Caco-2 (cell line): ENCODE measurements around the gene CALM1. TPM values are rescaled to one million over a fixed set of nuclear protein-coding genes. Genes with fewer than 3 reads are reported as not detected.

ENCODE experiments used
- BruUV-seq: library from RNA; stranded (reverse); fragments of 400-500 nt; replicated peaks from 2 replicates; lab custom pipeline; 2021; lab: Mats Ljungman, UMichigan
- CTCF ChIA-PET: fragments of 300-600 bp; sonication (Branson Sonifier 250); formaldehyde crosslinking; loops from one replicate; lab custom pipeline; 2022; ENCODE audit warnings: antibody characterized with exemption; lab: Charles Lee
- POLR2A ChIA-PET: fragments of 300-600 bp; sonication (Branson Sonifier 250); formaldehyde crosslinking; loops from one replicate; lab custom pipeline; 2022; ENCODE audit warnings: antibody characterized with exemption; lab: Charles Lee
- DNase-seq, 2 experiments: peaks; one replicate each; pipeline versions ENCODE4 v3.0.0 to v3.0.0-alpha.2; 2020 to 2022
- H3K27me3 ChIP-seq: replicated peaks from 2 replicates; pipeline ENCODE4 v1.6.0; 2011; ENCODE audit warnings: low read length; ENCODE audit not compliant: control insufficient read depth, insufficient read depth
- H3K36me3 ChIP-seq: 2 replicates; pipeline ENCODE4 v1.5.1; 2011; ENCODE audit warnings: low read length; ENCODE audit not compliant: control insufficient read depth, insufficient read depth
- H3K4me1 ChIP-seq: fragments of 250-450 bp; sonication (Bioruptor Pico); 2 replicates; pipeline ENCODE4 v1.5.1; 2020; ENCODE audit warnings: mild to moderate bottlenecking
- H3K4me3 ChIP-seq: 2 replicates; pipeline ENCODE4 v1.5.1; 2011; ENCODE audit warnings: low read depth, mild to moderate bottlenecking, control low read depth, low read length
- H3K9me3 ChIP-seq: fragments of 250-450 bp; sonication (Bioruptor Pico); 2 replicates; pipeline ENCODE4 v1.5.1; 2020; ENCODE audit warnings: mild to moderate bottlenecking, moderate library complexity
- H3K27ac Mint-ChIP-seq: one replicate; pipeline ENCODE4 v1.8.0; 2022; ENCODE audit warnings: mixed read lengths; ENCODE audit not compliant: unreplicated experiment
- H3K27me3 Mint-ChIP-seq: one replicate; pipeline ENCODE4 v1.8.0; 2022; ENCODE audit warnings: mixed read lengths; ENCODE audit not compliant: insufficient read depth, unreplicated experiment
- H3K36me3 Mint-ChIP-seq: one replicate; pipeline ENCODE4 v1.8.0; 2022; ENCODE audit warnings: mild to moderate bottlenecking, mixed read lengths; ENCODE audit not compliant: insufficient read depth, unreplicated experiment
- H3K4me1 Mint-ChIP-seq: one replicate; pipeline ENCODE4 v1.8.0; 2022; ENCODE audit warnings: low read depth, mixed read lengths; ENCODE audit not compliant: unreplicated experiment
- H3K4me3 Mint-ChIP-seq: one replicate; pipeline ENCODE4 v1.8.0; 2022; ENCODE audit warnings: mild to moderate bottlenecking, moderate library complexity, mixed read lengths; ENCODE audit not compliant: unreplicated experiment
- H3K9me3 Mint-ChIP-seq: one replicate; pipeline ENCODE4 v1.8.0; 2022; ENCODE audit warnings: mixed read lengths; ENCODE audit not compliant: unreplicated experiment
- CTCF ChIP-seq, 2 experiments: fragments of 200-600 bp in 1 of 2; IDR thresholded peaks; 1 replicate in 1 of 2; 2 replicates in 1 of 2; pipeline versions ENCODE4 v1.5.1 to v1.8.0; 2011 to 2022; ENCODE audit warnings: antibody characterized with exemption in 1 of 2, control low read depth in 1 of 2, inconsistent platforms in 1 of 2, low read depth in 1 of 2, low read length in 1 of 2, mild to moderate bottlenecking in 1 of 2, moderate library complexity in 1 of 2; ENCODE audit not compliant: insufficient read depth in 1 of 2, severe bottlenecking in 1 of 2, unreplicated experiment in 1 of 2
- intact Hi-C: fragments of 100-400 bp; cut with micrococcal nuclease; formaldehyde crosslinking; loops from one replicate; pipeline ENCODE4 v1.10.0; 2022; ENCODE audit not compliant: unreplicated experiment
- total RNA-seq: library from RNA; stranded (reverse); gene quantifications from 2 replicates; pipeline ENCODE4 v1.2.3, GENCODE V29; 2022

CALM1 gene
- total RNA-seq, 1 experiment from 2014 or later, result 437 TPM

- Mint-ChIP-seq H3K36me3 (no peaks in the 10 kb centered on the region), H3K27ac (no peak overlapping the region), H3K9me3 (peaks cover 8% of the 10 kb centered on the region), H3K4me3 (no peak overlapping the region), H3K27me3 (no peaks in the 10 kb centered on the region), H3K4me1 (peaks cover 19% of the 10 kb centered on the region)
- no TSS peak for BruUV-seq
- H3K4me1 ChIP-seq, result peaks cover 20% of the 10 kb centered on the region
- intact Hi-C loops, result loop anchor here (10.0 kb wide), 1 partner anchor 68 kb away; no protein-coding TSS in a partner anchor
- ChIA-PET CTCF (no interaction called here), POLR2A (no interaction called here)
- H3K36me3 ChIP-seq, result no peaks in the 10 kb centered on the region
- TF ChIP-seq CTCF (IDR thresholded peaks at IDR 0.05; ENCODE audit: insufficient read depth in 1 of 2, low read depth in 1 of 2, low read length in 1 of 2, severe bottlenecking in 1 of 2, unreplicated experiment in 1 of 2), result no peak
- H3K4me3 ChIP-seq, result no peak overlapping the region
- no peak for DNase-seq
- no peaks in the 10 kb centered on the region for H3K27me3 ChIP-seq
- no peaks in the 10 kb centered on the region for H3K9me3 ChIP-seq
Measured at GRCh38 chr14:90446405-90446804, 49.6 kb downstream of the CALM1 start.

GRCh38 chr14:90447720-90448497, 51.1 kb downstream of the CALM1 start:
- no peak for DNase-seq
- Mint-ChIP-seq H3K36me3 (no peaks in the 10 kb centered on the region), H3K4me3 (no peak overlapping the region), H3K27me3 (no peaks in the 10 kb centered on the region), H3K27ac (no peak overlapping the region), H3K9me3 (peaks cover 8% of the 10 kb centered on the region), H3K4me1 (peaks cover 19% of the 10 kb centered on the region)
- ChIA-PET CTCF (no interaction called here), POLR2A (no interaction called here)
- H3K9me3 ChIP-seq, result no peaks in the 10 kb centered on the region
- H3K4me1 ChIP-seq, result peaks cover 20% of the 10 kb centered on the region
- no TSS peak for BruUV-seq
- no peak for TF ChIP-seq CTCF (IDR thresholded peaks at IDR 0.05; ENCODE audit: insufficient read depth in 1 of 2, low read depth in 1 of 2, low read length in 1 of 2, severe bottlenecking in 1 of 2, unreplicated experiment in 1 of 2)
- H3K4me3 ChIP-seq, result no peak overlapping the region
- H3K36me3 ChIP-seq, result no peaks in the 10 kb centered on the region
- intact Hi-C loops, result loop anchor here (10.0 kb wide), 1 partner anchor 67 kb away; no protein-coding TSS in a partner anchor
- no peaks in the 10 kb centered on the region for H3K27me3 ChIP-seq

- no peak for TF ChIP-seq CTCF (IDR thresholded peaks at IDR 0.05; ENCODE audit: insufficient read depth in 1 of 2, low read depth in 1 of 2, low read length in 1 of 2, severe bottlenecking in 1 of 2, unreplicated experiment in 1 of 2)
- H3K9me3 ChIP-seq, result no peaks in the 10 kb centered on the region
- H3K27me3 ChIP-seq, result no peaks in the 10 kb centered on the region
- DNase-seq, result no peak
- intact Hi-C loops, result loop anchor here (10.0 kb wide), 1 partner anchor 65 kb away; no protein-coding TSS in a partner anchor
- Mint-ChIP-seq H3K9me3 (peaks cover 8% of the 10 kb centered on the region), H3K36me3 (no peaks in the 10 kb centered on the region), H3K27me3 (no peaks in the 10 kb centered on the region), H3K4me1 (peaks cover 12% of the 10 kb centered on the region), H3K27ac (no peak overlapping the region), H3K4me3 (no peak overlapping the region)
- H3K4me3 ChIP-seq, result no peak overlapping the region
- BruUV-seq, result no TSS peak
- ChIA-PET CTCF (no interaction called here), POLR2A (no interaction called here)
- H3K4me1 ChIP-seq, result peaks cover 9% of the 10 kb centered on the region
- no peaks in the 10 kb centered on the region for H3K36me3 ChIP-seq
Measured at GRCh38 chr14:90449411-90449810, 52.6 kb downstream of the CALM1 start.
